GM21737 (cell line): ENCODE data around the gene CALN1.

Experiments used
- ATAC-seq: cut with Tn5 transposase; IDR thresholded peaks from one replicate; pipeline ENCODE4 v1.9.1; 2021; ENCODE audit warnings: mild to moderate bottlenecking, moderate library complexity; ENCODE audit not compliant: unreplicated experiment

CALN1 gene

GRCh38 chr7:72272479-72272878 is 139.7 kb downstream of the CALN1 start:
- ATAC-seq: no peak

- no peak for ATAC-seq
These were observed 143.3 kb downstream of the CALN1 start for GRCh38 chr7:72268796-72269195.

- no peak for ATAC-seq
These were observed 144.0 kb downstream of the CALN1 start for GRCh38 chr7:72268090-72268489.

GRCh38 chr7:72267291-72267800 is 144.8 kb downstream of the CALN1 start:
- ATAC-seq: no peak

GRCh38 chr7:72266771-72267170 is 145.4 kb downstream of the CALN1 start:
- no peak for ATAC-seq

- no peak for ATAC-seq
These were observed 146.8 kb downstream of the CALN1 start for GRCh38 chr7:72265071-72265904.

GRCh38 chr7:72260406-72260805 is 151.7 kb downstream of the CALN1 start:
- no peak for ATAC-seq

GRCh38 chr7:72258074-72258473 is 154.1 kb downstream of the CALN1 start:
- ATAC-seq: no peak

- ATAC-seq: no peak
These were observed 157.7 kb downstream of the CALN1 start for GRCh38 chr7:72254455-72254854.

- ATAC-seq: no peak
These were observed 163.0 kb downstream of the CALN1 start for GRCh38 chr7:72249106-72249505.

GRCh38 chr7:72244826-72245398 is 167.2 kb downstream of the CALN1 start:
- no peak for ATAC-seq

- ATAC-seq: no peak
These were observed 168.8 kb downstream of the CALN1 start for GRCh38 chr7:72243329-72243728.

- no peak for ATAC-seq
These were observed 176.8 kb downstream of the CALN1 start for GRCh38 chr7:72235351-72235750.

- no peak for ATAC-seq
These were observed 178.1 kb downstream of the CALN1 start for GRCh38 chr7:72234086-72234485.

- ATAC-seq: no peak
These were observed 181.9 kb downstream of the CALN1 start for GRCh38 chr7:72230281-72230680.

- no peak for ATAC-seq
These were observed 188.8 kb downstream of the CALN1 start for GRCh38 chr7:72223351-72223750.

GRCh38 chr7:72222136-72222535 is 190.0 kb downstream of the CALN1 start:
- no peak for ATAC-seq

GRCh38 chr7:72219500-72219899 is 192.6 kb downstream of the CALN1 start:
- no peak for ATAC-seq

GRCh38 chr7:72217151-72217550 is 195.0 kb downstream of the CALN1 start:
- no peak for ATAC-seq

GRCh38 chr7:72213769-72214168 is 198.4 kb downstream of the CALN1 start:
- ATAC-seq: no peak

- ATAC-seq: no peak
These were observed 199.1 kb downstream of the CALN1 start for GRCh38 chr7:72213081-72213480.

GRCh38 chr7:72211175-72211574 is 201.0 kb downstream of the CALN1 start:
- ATAC-seq: no peak
